GM08714 (cell line): ENCODE data around the gene TTC8.

Source experiments
- H3K4me3 ChIP-seq: fragments of 200-500 bp; sonication (Bioruptor generic); 2 replicates; pipeline ENCODE4 v1.5.1; 2014; ENCODE audit warnings: mild to moderate bottlenecking, low read length, inconsistent platforms
- ZNF274 ChIP-seq: IDR thresholded peaks from 2 replicates; pipeline ENCODE4 v1.6.1; 2012; ENCODE audit warnings: mild to moderate bottlenecking, low read depth, low read length

Gene TTC8

DNA sequence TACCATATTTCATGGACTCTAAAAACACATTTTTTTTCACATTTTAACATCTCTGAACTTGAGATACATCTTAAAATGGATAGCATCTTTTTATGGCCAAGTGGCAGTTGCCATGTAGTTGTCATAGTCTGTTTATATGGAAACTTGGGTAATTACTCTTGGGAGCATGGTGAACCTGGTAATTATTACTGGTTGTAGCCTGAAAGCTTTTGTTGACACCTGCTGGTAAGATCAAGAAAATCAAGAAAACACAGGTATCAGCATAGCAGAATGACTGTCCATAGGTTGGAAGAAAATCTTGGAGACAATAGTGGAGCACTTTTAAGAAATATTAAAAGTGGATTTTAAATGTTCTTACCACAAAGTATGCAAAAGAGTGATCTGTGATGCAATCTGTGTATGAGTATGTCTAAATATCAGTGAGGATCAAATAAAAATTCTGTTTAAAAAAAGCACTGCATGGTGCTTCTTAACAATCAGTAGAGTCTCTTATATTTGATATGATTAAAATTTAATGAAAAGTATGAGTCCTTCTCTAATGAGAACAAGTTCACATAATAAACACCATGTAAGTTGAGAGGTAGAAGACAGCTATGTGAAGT, 44.2 kb downstream of the TTC8 start:
- no peak for TF ChIP-seq ZNF274
- no peak overlapping the region for H3K4me3 ChIP-seq

- H3K4me3 ChIP-seq, result no peak overlapping the region
- TF ChIP-seq ZNF274, result no peak
These were observed 46.3 kb downstream of the TTC8 start for GRCh38 chr14:88870777-88871176.

- no peak overlapping the region for H3K4me3 ChIP-seq
- TF ChIP-seq ZNF274, result no peak
These were observed 47.0 kb downstream of the TTC8 start for GRCh38 chr14:88871429-88871828.

GRCh38 chr14:88872976-88873375, 48.5 kb downstream of the TTC8 start:
- no peak overlapping the region for H3K4me3 ChIP-seq
- TF ChIP-seq ZNF274, result no peak

- no peak for TF ChIP-seq ZNF274
- no peak overlapping the region for H3K4me3 ChIP-seq
These were observed 52.7 kb downstream of the TTC8 start for GRCh38 chr14:88877192-88877591.

DNA sequence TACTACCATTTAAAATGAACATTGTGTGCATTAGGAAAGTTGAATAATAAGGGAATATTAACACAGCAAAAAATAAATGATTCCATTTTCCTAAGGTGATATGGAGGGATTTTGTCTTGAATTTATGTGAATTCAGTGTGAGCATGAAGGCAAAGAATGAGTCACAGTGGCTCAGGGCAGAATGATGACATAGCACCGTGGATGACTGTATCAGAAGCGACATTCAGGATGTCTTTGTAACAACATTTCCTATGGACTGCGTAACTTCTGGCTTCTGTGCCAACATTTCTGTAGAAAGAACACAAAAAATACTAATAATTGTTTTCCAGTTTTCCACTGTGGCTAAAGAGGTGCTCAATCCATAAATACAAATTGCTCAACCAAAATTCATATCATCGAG, 54.6 kb downstream of the TTC8 start:
- no peak for TF ChIP-seq ZNF274

GRCh38 chr14:88882236-88882635, 57.8 kb downstream of the TTC8 start:
- no peak overlapping the region for H3K4me3 ChIP-seq
- TF ChIP-seq ZNF274, result no peak

More for the DNA sequence above, 54.6 kb downstream of the TTC8 start:
- no peak overlapping the region for H3K4me3 ChIP-seq

- no peak for TF ChIP-seq ZNF274
- H3K4me3 ChIP-seq, result no peak overlapping the region
These were observed 70.7 kb downstream of the TTC8 start for GRCh38 chr14:88895116-88895515.

DNA sequence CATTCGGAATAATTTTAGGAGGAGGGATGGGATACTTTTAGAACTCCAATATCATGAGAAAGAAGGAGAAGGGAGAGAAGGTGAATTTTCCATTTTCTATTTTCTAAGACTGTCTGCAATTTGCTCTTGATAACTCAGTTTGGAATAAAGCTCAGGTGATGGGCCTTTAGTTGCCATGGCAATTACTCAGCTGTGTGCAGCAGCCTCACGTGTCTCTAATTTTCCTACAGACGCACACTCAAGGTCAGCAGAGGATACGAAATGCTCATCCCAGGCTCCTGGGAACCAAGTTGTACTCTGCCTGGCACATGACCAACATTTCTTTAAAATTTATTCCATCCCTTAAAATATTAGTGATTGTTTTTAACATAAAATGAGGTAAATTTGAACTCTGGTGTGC, 76.7 kb downstream of the TTC8 start:
- H3K4me3 ChIP-seq, result no peak overlapping the region
- TF ChIP-seq ZNF274, result no peak

DNA sequence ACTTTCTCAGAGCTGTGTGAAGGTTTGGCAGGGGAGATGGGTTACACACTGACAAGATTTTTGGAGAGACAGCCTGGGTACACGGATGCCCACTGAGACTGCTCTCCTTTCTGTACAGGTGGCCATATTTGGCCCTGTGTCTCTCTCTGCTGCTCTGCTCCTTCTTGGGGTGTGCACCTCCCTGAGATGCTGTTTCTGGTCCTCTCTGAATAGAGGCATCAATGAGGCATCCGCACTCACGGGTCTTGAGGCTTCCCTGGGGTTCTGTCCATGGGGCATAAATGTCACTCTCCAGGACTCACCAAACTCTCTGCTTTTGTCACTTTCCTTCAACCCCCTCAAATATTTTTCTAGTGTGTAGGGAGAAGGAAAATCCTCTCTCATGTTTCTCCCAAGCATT, 77.5 kb downstream of the TTC8 start:
- no peak overlapping the region for H3K4me3 ChIP-seq

GRCh38 chr14:88902850-88903249, 78.4 kb downstream of the TTC8 start:
- TF ChIP-seq ZNF274, result no peak

More for the DNA sequence above, 77.5 kb downstream of the TTC8 start:
- no peak for TF ChIP-seq ZNF274

GRCh38 chr14:88904206-88904647, 79.8 kb downstream of the TTC8 start:
- H3K4me3 ChIP-seq, result no peak overlapping the region
- no peak for TF ChIP-seq ZNF274

More at GRCh38 chr14:88902850-88903249, 78.4 kb downstream of the TTC8 start:
- no peak overlapping the region for H3K4me3 ChIP-seq

DNA sequence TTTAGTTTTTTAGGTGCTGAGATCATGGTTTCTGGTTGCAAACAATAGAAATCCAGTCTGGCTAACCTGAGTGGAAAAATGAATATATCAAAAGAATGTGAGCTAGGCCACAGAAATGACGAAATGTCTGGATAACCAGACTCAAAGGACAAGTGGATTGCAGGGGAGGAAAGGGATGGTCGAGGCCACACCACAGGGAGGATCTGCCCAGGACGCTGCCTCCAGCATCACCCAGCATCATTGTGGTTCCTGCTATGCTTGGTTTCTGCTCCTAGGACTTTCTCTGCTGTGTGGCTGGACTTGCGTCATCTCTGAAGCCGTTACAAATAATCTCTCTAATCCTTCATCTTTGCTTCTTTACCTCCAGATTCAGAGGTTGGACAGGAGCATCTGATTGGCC, 80.4 kb downstream of the TTC8 start:
- no peak for TF ChIP-seq ZNF274
- H3K4me3 ChIP-seq, result no peak overlapping the region

DNA sequence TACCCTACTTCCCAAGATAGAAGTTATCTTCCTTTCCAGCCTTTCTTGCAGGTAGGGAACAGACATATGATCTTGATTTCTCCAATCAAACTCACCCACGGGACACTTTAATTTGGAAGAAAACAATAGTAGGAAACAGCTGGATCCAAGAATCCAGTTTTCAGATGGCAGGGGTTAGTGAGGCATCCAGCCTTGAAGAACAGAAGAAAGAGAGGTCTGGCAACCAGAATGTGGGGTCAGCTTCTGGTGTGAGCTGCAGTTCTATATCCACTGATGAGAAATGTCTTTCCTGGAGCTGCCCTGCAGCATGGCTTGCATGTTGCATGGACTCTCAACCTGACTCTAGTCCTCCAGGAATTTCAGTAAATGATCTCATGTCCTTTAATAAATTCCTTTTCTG, 83.8 kb downstream of the TTC8 start:
- TF ChIP-seq ZNF274, result no peak
- H3K4me3 ChIP-seq, result no peak overlapping the region

GRCh38 chr14:88910386-88910785, 85.9 kb downstream of the TTC8 start:
- no peak for TF ChIP-seq ZNF274

DNA sequence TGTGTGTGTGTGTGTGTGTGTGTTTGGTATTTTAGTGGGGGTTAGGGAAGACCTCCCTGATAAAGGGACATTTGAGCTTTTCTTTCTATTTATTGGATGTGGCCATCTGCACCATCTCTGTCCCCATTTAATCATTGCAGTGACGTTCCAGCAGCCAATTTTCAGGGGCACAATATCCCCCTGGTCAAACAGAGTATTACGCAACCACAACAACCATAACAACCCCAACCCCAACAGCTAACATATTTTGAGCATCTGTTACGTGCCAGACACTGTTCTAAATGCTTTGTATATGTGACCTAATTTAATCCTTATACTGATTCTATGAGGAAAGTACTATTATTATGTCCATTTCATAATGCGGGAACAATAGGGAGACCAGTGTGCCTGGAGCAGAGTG, 87.4 kb downstream of the TTC8 start:
- H3K4me3 ChIP-seq, result no peak overlapping the region
- TF ChIP-seq ZNF274, result no peak

More at GRCh38 chr14:88910386-88910785, 85.9 kb downstream of the TTC8 start:
- no peak overlapping the region for H3K4me3 ChIP-seq
